IPS-NIHi7 (cell line): ENCODE measurements around the gene HLCS.
"Not testable (repeated sequence)": the region's sequence is repeated elsewhere in the genome, so short reads cannot be mapped to it uniquely, and the experiment has no call there.

Source experiments
- DNase-seq: peaks from one replicate; pipeline ENCODE4 v3.0.0; 2012; ENCODE audit warnings: mixed read lengths; ENCODE audit errors: extremely low spot score

Gene HLCS

DNA sequence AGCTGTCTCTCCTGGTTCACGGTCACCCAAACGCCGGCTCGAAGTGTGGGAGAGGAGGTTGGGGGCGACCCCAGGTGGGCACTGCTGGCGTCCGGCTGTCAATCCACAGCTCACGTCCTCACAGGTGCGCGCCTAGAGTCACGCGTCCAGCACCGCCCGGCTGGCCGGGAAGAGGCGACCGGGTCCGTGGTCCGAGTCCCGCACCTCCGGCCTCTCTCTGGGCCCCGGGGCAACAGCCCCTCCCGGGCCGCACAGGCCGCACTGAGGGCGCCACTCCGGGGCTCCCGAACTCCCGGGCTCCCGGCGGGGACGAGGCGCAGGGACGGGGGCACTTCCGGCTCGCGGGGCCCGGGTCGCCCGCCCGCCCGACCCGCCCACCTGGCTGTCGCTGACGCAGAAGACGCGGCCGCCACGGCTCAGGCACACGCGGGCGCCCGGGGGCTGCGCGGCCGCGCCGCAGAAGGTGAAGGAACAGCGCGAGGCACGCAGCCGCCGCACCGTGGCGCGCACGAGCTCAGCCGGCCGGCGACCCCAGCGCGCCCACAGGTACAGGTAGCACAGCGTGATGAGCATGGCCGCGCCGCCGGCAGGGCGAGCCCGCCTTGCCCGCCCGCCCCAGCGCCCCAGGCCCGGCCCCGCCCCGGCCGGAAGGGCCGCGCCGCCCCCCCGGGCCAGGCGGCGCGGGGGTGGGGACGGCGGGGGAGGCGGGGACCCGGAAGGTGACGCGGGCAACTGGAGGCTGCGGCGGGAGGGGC is at the start of gene HLCS:
HLCS (minus strand) TSS at position 604 of the 755 bp plus-strand sequence; CDS start at position 573, 31 bp downstream.
- DNase-seq: peak; percentile 71

DNA sequence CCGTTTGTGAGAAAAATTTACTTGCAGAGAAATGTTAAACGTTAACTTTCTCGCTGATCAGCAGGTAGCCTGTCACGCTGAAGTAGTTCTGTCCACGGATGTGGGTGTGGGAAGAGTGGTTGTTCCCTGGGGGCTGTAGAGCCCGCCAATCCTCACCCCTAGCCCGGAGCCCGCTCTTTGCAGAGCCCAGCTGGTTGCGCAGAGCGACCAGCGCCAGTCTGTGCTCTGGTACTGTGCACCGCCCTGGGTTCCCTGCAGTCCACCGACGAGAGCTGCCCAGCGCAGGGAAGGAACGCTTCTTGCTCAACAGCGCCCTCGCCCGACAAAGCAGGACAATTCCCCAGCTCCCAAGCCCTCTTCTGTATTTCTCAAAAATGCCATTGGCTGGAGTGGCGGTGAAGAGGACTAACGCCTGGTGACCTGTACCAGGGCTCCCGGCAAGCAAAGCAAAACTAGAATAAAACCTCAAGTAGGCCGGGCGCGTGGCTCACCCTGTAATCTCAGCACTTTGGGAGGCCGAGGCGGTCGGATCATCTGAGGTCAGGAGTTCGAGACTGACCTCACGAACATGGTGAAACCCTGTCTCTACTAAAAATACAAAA is 43.4 kb upstream of the HLCS start:
- peak; percentile 91 for DNase-seq

DNA sequence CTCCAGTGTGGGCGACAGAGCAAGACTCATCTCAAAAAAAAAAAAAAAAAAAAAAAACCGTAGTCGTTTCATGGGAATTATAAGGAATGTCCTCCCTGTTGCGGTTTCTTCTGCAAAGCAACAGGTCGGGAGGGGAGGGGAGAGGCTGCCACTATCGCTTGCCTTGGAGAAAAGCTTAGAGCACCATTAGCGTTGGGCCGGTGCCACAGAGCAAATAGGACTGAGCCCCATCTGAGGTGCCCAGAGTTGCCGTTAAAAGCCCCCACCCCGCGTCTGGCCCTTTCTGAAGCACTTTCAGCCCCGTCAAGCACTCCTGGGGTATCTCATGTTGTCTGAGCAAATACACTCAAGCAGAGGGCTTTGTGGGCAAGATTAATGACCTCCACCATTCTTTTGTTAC is 42.3 kb upstream of the HLCS start:
- DNase-seq: no peak

DNA sequence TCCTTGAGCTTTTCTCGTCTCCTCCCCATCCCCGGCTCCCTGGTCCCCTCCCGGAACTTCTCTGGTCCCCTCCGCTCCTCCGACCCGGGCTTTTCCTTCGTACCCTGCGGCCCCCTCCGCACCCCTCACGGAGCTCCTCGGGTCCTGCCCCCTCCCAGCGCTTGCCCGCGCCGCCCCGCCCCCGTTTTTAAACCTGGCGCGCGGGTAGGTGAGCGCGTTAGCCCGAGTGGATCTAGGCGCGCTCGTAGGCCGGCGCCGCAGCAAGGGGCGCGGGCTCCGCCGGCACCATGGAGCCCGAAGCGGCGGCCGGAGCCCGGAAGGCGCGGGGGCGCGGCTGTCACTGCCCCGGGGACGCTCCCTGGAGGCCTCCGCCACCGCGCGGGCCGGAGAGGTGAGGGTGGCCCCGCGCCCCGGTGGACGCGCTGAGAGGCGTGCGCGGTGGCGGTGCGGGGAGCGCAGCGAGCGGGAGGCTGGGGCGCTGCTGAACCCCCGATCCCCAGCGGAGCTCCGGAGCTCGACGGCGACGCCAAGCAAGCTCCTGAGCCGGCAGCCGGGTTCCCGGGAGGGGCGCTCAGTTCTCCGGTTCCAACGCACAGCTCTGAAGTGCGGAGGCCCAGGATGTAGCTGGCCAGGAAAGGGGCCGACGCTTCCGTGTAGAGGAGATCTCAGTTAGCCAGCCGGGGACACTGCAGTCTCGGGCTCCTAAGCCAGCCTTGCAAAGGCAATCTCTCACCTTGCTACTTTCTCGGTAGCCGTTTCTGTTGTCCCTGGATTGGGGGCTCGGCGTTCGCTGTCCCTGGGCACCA is 40.2 kb upstream of the HLCS start, which contains the start of gene RIPPLY3:
RIPPLY3 (plus strand) TSS at position 217 of the 806 bp plus-strand sequence; CDS start at position 288, 71 bp downstream.
- DNase-seq: peak; percentile 50

DNA sequence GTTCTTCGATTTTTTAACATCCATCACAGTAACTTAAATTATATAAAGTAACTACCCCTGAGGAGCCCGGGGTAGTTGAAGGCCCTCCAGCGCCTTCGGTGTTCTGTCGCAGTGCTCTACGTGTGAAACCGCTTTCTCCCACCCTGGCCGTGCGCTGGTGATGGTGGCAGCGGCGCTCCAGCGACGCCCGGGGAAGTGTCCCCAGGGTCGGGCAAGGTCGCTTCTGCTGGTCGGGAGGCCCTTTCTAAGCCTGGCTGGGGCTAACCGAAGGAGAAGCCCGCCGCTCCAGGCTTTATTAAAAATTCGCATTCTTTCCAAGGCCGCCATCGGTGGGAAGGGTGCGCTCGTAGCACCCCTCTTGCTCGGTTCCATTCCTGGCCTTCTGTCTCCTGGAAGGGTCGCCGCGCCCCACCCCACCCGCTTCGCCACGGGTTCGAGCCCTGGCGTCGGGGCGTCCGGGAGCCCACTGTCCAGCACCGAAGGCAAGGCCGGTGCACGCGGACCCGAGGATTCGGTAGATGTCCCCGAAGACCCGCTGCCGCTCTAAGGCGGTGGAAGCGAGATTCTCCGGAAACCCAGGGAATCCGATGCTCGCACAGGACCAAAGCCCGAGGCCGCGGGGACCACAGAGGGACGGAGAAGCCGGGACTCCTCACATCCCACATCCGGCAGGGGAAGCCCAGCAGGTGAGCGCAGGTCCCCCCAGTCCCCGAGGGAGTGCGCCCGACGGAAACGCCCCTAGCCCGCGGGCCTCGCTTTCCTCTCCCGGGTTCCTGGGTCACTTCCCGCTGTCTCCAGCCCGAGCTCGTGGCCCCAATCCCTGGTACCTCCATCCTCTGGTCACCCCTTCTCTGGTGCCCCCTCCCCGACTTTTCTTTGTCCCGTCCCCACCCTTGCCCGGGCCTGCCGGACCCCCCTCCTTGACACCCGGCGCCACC is 39.3 kb upstream of the HLCS start:
- DNase-seq: peak; percentile 38

DNA sequence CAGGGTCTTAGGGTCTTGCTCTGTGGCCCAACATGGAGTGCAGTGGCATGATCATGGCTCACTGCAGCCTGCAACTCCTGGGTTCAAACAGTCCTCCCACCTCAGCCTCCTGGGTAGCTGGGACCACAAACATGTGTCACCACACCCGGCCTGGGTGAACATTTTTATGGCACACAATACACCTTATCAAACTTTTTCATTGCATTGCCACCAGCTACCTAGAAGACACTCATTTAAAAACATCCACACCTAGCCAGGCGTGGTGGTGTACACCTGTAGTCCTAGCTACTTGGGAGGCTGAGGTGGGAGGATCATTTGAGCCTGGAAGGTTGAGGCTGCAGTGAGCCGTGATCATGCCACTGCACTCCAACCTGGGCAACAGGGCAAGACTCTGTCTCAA is 37.4 kb upstream of the HLCS start:
- DNase-seq: not testable (repeated sequence)

DNA sequence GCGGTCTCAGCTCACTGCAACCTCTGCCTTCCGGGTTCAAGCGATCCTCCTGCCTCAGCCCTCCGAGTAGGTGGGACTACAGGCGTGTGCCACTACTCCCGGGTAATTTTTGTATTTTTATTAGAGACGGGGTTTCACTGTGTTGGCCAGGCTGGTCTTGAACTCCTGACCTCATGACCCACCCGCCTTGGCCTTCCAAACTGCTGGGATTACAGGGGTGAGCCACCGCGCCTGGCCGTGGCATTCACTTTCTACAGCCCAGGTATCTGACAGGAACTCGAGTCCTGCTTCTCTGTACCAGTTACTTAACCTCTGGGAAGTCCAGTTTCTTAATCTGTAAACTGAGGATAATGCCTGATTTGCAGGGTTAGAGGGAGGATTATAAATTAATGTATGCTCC is 36.4 kb upstream of the HLCS start:
- DNase-seq: not testable (repeated sequence)

DNA sequence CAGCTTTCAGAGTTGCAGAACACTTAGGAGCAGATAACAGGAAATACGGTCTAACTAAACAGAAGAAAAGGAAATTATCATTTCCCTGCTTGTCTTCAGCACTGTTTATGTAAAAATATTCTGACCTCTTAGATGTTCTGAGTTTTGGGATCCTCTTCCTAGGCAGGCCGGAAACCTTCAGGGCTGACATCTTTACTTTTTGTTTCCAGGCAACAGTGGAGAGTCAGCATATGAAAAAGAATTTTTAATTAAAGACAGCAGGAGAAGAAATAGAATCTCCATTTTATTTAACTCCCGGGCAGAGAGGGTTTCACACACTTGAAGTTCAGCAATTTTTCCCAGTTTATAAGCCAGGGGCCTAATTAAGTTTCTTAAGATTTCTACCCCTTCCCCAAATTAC is 35.0 kb upstream of the HLCS start:
- no peak for DNase-seq

DNA sequence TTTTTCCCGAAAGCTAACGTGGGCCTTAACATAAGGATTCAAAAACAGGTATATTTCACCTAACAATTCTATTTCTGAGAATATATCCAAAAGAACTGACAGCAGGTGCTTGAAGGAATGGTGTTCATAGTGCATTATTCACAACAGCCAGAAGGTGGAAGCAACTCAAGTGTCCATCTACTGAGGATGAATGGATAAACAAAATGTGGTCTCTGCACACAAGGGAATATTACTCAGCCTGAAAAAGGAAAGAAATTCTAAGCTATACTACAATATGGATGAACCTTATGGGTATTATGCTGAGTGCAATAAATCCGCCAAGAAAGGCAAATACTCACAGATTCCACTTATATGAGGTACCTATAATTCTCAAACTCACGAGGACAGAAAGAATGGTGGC is 33.9 kb upstream of the HLCS start:
- DNase-seq: no peak

DNA sequence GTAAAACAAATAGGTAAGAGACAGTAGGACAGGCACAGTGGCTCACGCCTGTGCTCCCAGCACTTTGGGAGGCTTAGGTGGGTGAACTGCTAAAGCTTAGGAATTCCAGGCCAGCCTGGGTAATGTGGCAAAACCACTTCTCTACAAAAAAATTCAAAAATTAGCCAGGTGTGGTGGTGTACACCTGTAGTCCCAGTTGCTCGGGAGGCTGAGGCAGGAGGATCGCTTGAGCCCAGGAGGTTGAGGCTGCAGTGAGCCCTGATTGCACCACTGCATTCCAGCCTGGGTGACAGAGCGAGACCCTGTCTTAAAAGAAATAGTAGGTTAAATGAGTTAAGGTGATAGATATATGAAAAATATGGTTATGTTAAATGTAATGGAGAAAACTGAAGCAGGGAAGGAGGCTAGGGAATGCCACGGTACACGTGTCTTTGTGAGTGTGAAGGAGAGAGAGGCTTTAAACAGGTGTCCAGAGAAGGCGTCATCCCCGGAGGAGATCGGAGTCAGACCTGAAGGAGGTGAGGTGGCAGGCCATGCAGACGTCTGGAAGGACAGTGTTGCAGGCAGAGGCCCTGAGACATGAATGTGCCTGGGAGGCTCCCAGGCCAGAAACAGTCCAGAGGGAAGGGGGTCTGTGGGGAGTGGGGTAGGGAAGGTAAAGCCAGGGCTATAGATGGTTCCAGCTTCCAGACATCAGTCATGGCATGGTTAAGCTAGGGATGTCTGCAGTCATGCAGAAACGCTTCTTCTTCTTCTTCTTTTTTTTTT is 32.8 kb upstream of the HLCS start:
- no peak for DNase-seq

DNA sequence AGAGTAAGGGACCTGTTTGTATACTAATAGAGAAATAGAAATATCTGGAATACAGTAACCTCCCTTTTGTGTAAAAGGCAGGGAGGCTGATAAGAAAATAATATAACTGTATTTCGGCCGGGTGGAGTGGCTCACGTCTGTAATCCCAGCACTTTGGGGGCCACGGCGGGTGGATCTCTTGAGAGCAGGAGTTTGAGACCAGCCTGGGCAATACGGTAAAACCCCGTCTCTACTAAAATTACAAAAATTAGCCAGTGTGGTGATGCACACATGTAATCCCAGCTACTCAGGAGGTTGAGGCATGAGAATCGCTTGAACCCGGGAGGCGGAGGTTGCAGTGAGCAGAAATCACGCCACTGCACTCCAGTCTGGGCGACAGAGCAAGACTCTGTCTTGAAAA is 28.8 kb upstream of the HLCS start:
- DNase-seq: not testable (repeated sequence)

DNA sequence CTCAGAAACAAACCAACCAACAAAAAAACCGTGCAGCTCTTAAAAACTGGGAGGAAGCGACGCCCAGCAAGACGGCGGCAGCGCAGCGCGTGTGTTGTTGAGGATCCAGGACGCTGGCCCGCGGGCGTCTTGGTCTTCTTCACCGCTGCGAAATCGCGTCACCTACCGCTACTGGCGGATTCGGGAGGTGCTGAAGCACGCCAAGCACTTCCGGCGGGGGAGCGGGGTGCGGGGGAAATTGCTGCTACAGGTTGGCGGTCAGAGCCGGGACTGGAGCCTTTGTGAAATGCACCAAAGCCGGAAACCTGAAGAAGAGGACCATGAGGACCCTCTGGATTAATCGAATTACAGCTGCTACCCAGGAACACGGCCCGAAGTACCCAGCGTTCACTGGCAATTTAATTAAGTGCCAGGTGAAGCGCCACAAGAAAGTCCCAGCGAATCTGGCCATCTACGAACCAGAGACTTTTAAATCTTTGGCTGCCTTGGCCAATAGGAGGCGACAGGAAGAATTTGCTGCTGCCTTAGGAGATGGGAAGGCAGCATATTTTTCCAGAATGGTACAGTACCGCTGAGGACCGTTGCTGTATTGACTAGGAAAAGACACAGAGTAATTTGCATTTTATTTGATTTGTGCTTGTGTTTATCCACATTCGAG is 28.2 kb upstream of the HLCS start:
- DNase-seq: peak; percentile 30

DNA sequence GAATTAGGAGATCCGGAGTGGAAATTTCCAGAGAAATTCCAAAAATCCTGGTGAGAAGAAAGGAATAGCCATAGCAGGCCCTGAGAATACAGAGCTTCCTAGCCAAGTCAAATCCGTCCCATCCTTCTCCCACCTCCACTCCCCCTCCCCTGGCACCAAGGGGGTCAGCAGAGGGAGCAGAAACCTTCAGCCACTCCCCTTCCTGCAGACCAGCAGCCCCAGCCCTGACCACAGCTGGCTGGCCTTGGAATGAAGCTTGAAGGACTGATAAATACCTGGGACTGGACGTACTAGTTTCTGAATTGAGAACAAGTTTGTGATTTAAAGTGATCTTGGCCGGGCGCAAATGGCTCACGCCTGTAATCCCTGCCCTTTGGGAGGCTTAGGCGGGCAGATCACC is 26.2 kb upstream of the HLCS start:
- DNase-seq: peak; percentile 26

DNA sequence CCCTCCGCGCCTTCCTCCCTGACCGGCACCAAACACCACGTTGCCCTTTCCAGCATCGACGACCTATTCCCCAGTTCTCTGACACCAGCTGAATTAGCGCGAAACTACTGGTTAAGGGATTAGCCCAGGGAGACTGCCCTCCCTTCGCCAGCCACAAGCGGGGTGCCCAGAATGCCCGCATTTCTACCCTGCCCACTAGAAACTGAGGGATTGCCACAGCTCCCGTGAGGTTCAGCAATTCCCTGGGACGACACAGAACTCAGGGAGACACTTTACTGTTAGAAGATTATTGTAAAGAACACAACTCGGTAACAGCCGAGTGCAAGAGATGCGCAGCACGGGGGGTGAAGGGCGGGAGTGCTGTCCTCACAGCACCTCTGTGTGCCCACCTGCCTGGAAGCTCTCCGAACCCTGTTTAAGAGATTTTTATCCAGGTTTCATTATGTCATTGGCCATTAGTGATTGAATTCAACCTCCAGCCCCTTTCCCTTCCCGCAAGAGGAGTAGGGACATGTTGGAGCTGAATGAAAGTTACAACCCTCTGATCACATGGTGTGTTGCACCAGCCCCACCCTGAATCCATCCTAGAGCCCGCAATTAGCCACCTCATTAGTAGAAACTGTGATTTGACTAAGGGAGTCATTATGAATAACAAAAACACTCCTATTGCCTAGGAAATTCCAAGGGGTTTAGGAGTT is 24.2 kb upstream of the HLCS start:
- peak; percentile 27 for DNase-seq

DNA sequence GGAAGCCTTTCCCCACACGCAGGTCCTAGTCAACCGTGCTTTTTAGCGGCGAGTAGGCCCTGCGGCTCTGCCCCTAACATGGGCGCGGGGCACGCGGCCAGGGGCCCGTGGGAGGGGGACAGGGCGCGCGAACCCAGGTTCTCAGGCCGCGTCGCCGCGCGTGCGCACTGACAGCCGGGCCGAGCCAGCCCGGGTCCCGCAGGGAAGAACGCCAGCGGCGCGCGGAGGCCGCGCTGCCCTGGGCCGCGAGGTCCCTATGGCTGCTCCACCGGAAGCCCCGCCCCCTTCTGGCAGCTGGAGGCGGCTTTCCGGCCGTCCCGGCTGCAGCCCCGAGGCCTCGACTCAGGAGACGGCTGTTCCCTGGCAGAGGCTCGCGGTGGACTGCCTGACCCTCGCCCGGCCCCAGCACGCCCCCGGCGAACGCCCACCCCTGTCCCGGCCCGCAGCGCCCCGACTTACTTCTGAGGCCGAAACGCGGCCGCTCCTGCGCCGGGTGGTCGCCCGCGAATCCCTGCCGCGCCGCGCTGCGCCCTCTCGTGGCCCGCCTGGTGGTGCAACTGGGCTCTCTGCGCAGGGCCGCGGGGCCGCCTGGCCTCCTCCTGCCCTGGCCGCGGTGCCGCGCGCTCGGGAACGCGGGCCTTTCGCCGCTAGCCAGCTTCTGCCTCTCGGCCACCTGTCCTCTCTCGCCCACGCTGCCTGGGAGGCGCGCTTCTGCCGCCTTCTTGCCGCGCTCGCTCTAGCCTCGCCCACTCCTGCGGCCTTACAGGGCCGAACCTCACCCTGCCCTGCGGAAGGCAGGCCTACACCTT is 23.4 kb upstream of the HLCS start:
- DNase-seq: peak; percentile 96

DNA sequence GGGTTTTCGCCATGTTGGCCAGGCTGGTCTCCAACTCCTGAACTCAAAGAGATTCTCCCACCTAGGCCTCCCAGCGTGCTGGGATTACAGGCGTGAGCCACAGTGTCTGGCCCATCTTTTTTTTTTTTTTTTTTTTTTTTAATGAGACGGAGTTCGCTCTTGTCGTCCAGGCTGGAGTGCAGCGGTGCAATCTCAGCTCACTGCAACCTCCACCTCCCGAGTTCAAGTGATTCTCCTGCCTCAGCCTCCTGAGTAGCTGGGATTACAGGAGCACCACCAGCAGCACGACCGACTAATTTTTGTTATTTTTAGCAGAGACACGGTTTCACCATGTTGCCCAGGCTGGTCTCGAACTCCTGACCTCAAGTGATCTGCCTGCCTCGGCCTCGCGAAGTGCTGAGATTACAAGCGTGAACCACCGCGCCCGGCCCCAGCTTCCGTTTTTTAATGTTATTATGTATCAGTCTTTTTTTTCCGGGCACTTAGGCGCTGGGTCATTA is 22.8 kb upstream of the HLCS start:
- DNase-seq: not testable (repeated sequence)

DNA sequence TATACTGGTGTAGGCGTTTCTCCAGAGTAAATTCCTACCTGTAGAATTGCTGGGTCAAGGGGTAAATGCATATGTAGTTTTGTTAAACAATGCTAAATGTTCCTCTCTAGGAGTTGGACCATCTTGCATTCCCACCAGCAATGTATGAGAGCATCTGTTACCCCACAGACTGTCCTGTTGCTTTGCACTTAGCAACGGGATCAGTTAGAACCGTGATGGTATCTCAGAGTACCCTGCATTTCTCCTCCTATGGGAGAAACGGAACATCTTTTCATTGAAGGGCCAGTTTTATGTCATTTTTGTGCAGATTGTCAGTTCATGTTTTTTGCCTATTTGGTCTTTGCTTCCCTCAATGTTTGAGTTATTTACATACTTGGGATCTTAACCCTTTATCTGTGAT is 22.1 kb upstream of the HLCS start:
- DNase-seq: no peak

DNA sequence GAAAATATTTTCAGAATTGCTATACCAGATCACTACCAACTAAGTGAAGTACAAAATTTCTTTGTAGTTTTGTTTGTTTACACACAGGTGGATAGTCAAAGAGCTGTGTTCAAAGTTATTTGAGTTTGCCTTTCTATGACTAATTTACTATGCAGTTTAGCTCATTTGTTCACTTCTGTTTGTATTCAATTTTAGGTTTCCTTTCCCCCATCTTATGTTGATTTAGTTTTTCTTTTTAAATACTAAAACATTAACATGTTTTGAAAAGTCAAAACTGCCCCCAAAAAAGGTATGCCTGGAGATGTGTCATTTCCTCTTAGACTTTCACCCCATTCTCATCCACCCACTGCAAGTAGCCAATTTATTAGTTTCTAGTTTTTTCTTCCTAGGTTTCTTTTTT is 21.4 kb upstream of the HLCS start:
- no peak for DNase-seq
